ENCODE measurements around the gene NFKBIA.

DNA sequence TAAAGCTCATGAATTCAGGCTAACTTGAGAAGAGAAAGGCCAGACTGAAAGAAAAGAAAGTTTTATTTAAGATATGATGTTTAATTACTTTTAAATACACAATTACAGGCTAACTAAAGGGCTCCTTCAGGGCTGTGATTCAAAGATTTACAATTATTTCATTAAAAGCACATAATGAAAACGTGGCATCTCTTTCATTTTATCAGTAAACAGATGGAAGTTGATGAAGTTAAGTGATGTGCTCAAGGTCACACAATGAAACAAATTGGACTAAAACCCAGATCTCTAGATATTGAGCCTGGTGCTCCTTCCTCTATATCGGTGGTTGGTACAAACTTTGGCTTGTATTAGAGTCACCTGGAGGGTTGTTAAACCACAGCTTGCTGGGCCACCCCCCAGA is 13.5 kb upstream of the NFKBIA start:
- TF ChIP-seq, protein P1, sequence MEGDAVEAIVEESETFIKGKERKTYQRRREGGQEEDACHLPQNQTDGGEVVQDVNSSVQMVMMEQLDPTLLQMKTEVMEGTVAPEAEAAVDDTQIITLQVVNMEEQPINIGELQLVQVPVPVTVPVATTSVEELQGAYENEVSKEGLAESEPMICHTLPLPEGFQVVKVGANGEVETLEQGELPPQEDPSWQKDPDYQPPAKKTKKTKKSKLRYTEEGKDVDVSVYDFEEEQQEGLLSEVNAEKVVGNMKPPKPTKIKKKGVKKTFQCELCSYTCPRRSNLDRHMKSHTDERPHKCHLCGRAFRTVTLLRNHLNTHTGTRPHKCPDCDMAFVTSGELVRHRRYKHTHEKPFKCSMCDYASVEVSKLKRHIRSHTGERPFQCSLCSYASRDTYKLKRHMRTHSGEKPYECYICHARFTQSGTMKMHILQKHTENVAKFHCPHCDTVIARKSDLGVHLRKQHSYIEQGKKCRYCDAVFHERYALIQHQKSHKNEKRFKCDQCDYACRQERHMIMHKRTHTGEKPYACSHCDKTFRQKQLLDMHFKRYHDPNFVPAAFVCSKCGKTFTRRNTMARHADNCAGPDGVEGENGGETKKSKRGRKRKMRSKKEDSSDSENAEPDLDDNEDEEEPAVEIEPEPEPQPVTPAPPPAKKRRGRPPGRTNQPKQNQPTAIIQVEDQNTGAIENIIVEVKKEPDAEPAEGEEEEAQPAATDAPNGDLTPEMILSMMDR (IDR thresholded peaks at IDR 0.05; ENCODE audit: low read depth, low read length): no peak
- TF ChIP-seq EZH2phosphoT487 (IDR thresholded peaks at IDR 0.05; ENCODE audit: low read depth): no peak

Data from OCI-LY3 (cell line).